Measurements from ENCODE around the gene TMEM119. TPM values are rescaled to one million over a fixed set of nuclear protein-coding genes. Genes with fewer than 3 reads are reported as not detected.
A peak's percentile ranks its signal among the peaks of the same experiment; 100 is the strongest.

The TMEM119 gene
- total RNA-seq, 3 donors from 2014 or later = 12.1 to 21.0 (median 12.5) TPM

- no peaks in the 10 kb centered on the region for H3K9me3 ChIP-seq
- H3K36me3 ChIP-seq = no peaks in the 10 kb centered on the region
- TF ChIP-seq, protein P1, sequence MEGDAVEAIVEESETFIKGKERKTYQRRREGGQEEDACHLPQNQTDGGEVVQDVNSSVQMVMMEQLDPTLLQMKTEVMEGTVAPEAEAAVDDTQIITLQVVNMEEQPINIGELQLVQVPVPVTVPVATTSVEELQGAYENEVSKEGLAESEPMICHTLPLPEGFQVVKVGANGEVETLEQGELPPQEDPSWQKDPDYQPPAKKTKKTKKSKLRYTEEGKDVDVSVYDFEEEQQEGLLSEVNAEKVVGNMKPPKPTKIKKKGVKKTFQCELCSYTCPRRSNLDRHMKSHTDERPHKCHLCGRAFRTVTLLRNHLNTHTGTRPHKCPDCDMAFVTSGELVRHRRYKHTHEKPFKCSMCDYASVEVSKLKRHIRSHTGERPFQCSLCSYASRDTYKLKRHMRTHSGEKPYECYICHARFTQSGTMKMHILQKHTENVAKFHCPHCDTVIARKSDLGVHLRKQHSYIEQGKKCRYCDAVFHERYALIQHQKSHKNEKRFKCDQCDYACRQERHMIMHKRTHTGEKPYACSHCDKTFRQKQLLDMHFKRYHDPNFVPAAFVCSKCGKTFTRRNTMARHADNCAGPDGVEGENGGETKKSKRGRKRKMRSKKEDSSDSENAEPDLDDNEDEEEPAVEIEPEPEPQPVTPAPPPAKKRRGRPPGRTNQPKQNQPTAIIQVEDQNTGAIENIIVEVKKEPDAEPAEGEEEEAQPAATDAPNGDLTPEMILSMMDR (IDR thresholded peaks at IDR 0.05) = no peak
- intact Hi-C loops (cut with DNase I; ENCODE audit: low total_unique reads) = no loop called here
- H3K4me3 ChIP-seq = no peak overlapping the region
- H3K27ac ChIP-seq = no peak overlapping the region
- H3K4me1 ChIP-seq = no peaks in the 10 kb centered on the region
- no peaks in the 10 kb centered on the region for H3K27me3 ChIP-seq
- no peak for DNase-seq (ENCODE audit: low spot score in 2 of 2)
These were observed 2.8 kb upstream of the TMEM119 start for GRCh38 chr12:108600702-108601007.

- H3K4me1 ChIP-seq = no peaks in the 10 kb centered on the region
- H3K27me3 ChIP-seq = no peaks in the 10 kb centered on the region
- H3K27ac ChIP-seq = peak overlapping the region in 1 of 2 donors; percentile 25
- no peak overlapping the region for H3K4me3 ChIP-seq
- intact Hi-C loops (cut with DNase I; ENCODE audit: low total_unique reads) = no loop called here
- TF ChIP-seq POLR2A (IDR thresholded peaks at IDR 0.05) (no peak), POLR2AphosphoS5 (IDR thresholded peaks at IDR 0.05) (no peak)
- TF ChIP-seq, protein P1 (IDR thresholded peaks at IDR 0.05) = no peak
- DNase-seq (ENCODE audit: low spot score in 2 of 2) = no peak
- no peaks in the 10 kb centered on the region for H3K36me3 ChIP-seq
- no peaks in the 10 kb centered on the region for H3K9me3 ChIP-seq
These were observed 2.2 kb upstream of the TMEM119 start for GRCh38 chr12:108599948-108600701.

GRCh38 chr12:108599541-108599940 lies 1.7 kb upstream of the TMEM119 start:
- intact Hi-C loops (cut with DNase I; ENCODE audit: low total_unique reads) = no loop called here
- DNase-seq (ENCODE audit: low spot score in 2 of 2) = no peak
- no peaks in the 10 kb centered on the region for H3K36me3 ChIP-seq
- no peaks in the 10 kb centered on the region for H3K4me1 ChIP-seq
- H3K27ac ChIP-seq = peak overlapping the region in 1 of 2 donors; percentile 25
- no peaks in the 10 kb centered on the region for H3K27me3 ChIP-seq
- no peak overlapping the region for H3K4me3 ChIP-seq
- no peaks in the 10 kb centered on the region for H3K9me3 ChIP-seq
- no peak for TF ChIP-seq POLR2A (IDR thresholded peaks at IDR 0.05)
- TF ChIP-seq, protein P1 (IDR thresholded peaks at IDR 0.05) = no peak
- TF ChIP-seq POLR2AphosphoS5 (IDR thresholded peaks at IDR 0.05) = no peak

DNA sequence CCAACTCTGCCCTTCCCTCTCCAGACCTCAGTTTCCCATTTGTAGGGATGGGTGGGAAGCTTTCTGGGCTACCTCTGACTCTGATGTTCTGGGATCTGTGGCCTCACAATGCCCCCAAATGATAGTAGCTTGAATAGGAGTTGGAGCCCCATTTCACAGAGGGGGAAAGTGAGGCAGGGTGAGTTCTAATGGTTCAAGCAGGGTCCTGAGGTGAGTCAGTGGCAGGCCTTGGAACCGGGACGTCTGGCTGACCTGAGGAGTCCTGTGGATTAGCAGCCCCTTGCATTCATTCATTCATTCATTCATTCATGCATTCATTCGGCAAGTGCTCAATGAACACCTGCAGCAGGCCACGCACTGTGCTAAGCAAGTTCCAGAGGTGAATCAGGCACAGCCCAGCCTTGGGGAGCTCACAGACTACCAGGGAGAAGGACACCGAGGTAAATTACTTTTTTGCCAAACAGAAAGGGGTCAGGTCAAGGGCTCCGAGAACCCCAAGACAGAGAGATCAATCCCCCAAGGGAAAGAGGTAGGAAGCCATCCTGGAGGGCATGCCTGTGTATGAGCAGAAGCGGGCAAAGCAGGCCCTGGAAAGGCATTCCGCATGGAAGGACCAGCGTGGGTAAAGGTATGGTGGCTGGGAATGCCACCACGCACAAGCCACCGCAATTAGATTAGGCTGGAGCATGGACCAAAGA lies 818 bp upstream of the TMEM119 start:
- intact Hi-C loops (cut with DNase I; ENCODE audit: low total_unique reads) = no loop called here
- no peaks in the 10 kb centered on the region for H3K9me3 ChIP-seq
- H3K27me3 ChIP-seq = no peaks in the 10 kb centered on the region
- no peak for TF ChIP-seq POLR2AphosphoS5 (IDR thresholded peaks at IDR 0.05)
- H3K4me1 ChIP-seq = no peaks in the 10 kb centered on the region
- peak overlapping the region; percentile 1 to 83 for H3K27ac ChIP-seq
- H3K4me3 ChIP-seq = peak overlapping the region in 2 of 3 donors; percentile 49 to 65
- H3K36me3 ChIP-seq = no peaks in the 10 kb centered on the region
- no peak for DNase-seq (ENCODE audit: low spot score in 2 of 2)

DNA sequence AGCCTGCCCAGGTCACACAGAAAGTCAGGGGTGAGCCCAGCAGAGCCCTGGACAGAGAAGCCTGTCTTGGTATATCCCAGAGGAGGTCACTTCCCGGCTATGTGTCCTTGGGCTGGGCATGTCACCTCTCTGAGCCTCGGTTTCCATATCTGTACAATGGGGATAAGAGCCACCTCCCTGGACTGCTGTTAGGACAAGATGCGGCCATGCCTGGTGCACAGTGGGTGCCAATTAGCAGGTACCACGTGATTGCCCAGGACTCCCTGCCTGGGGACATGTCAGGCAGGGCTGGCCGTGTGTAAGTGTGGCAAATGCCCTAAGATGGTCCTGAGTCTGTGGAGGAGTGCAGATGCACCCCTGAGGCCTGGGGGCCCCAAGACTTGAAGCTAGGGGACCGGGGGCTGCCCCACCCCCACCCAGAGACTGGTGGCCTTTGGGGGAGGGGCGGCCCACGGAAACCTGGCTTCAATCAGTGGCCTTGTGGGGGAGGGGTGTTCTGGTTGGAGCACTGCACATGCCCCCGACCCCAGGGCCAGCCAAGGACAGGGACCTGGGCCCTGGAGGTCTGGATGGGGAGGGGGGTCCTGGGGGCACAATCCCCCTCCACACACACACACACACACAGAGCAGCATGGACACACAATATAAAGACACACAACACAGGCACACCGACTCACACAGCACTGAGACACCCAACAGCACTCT lies 878 bp downstream of the TMEM119 start:
- DNase-seq (ENCODE audit: low spot score in 2 of 2) = no peak
- peak overlapping the region; percentile 6 to 83 for H3K27ac ChIP-seq
- H3K27me3 ChIP-seq = no peaks in the 10 kb centered on the region
- H3K4me1 ChIP-seq = no peaks in the 10 kb centered on the region
- intact Hi-C loops (cut with DNase I; ENCODE audit: low total_unique reads) = no loop called here
- H3K9me3 ChIP-seq = no peaks in the 10 kb centered on the region
- TF ChIP-seq, protein P1 (IDR thresholded peaks at IDR 0.05) = no peak
- peak overlapping the region; percentile 44 to 65 (median 49) for H3K4me3 ChIP-seq
- no peaks in the 10 kb centered on the region for H3K36me3 ChIP-seq
